HCT116 (cell line): ENCODE data around the gene POPDC2. TPM values are rescaled to one million over a fixed set of nuclear protein-coding genes. Genes with fewer than 3 reads are reported as not detected.

Experiments
- ATAC-seq: fragments of 200-7000 bp; cut with Tn5 transposase; 2 replicates; pipeline ENCODE4 v1.9.1; 2020; ENCODE audit warnings: mild to moderate bottlenecking, moderate library complexity
- BruUV-seq: library from RNA; stranded (reverse); fragments of 400-500 nt; replicated peaks from 2 replicates; lab custom pipeline; 2021; lab: Mats Ljungman, UMichigan
- CTCF ChIA-PET: fragments of 300-600 bp; sonication (Branson Sonifier 250); formaldehyde crosslinking; loops from one replicate; lab custom pipeline; 2021; ENCODE audit warnings: antibody characterized with exemption; lab: Charles Lee
- POLR2A ChIA-PET: fragments of 300-600, 350-600 bp; sonication (Branson Sonifier 250); formaldehyde crosslinking; loops from one replicate; lab custom pipeline; 2021; ENCODE audit warnings: antibody characterized with exemption; lab: Charles Lee
- RAD21 ChIA-PET, 2 experiments: fragments of 300-600 bp; sonication (Branson Sonifier 250); formaldehyde crosslinking; loops; one replicate each; lab custom pipeline; 2023; ENCODE audit warnings: low total read pairs in 2 of 2; ENCODE audit not compliant: uncharacterized antibody in 2 of 2, unreplicated experiment in 2 of 2, low non-redundant PET in 1 of 2; lab: Charles Lee
- DNase-seq: peaks from one replicate; pipeline ENCODE4 v3.0.0-alpha.2; 2010; ENCODE audit warnings: low read depth, low spot score
- H2AFZ ChIP-seq: fragments of 200-600 bp; shearing (Covaris generic), sonication (generic); 2 replicates; pipeline ENCODE4 v1.6.1; 2017; ENCODE audit warnings: low read depth, mixed run types, mixed read lengths, antibody characterized with exemption, low read length; ENCODE audit not compliant: poor library complexity, severe bottlenecking
- H3K27ac ChIP-seq: 2 replicates; pipeline ENCODE4 v1.5.1; 2012; ENCODE audit warnings: low read depth, low read length
- H3K27me3 ChIP-seq: fragments of 200-600 bp; sonication (generic); 2 replicates; pipeline ENCODE4 v1.6.1; 2016; ENCODE audit warnings: mixed run types, low read length, mixed read lengths; ENCODE audit not compliant: insufficient read depth
- H3K36me3 ChIP-seq, 2 experiments: fragments of 200-500 bp in 1 of 2; fragments of 200-600 bp in 1 of 2; sonication (Bioruptor generic) in 1 of 2; sonication (generic) in 1 of 2; 2 replicates each; pipeline versions ENCODE4 v1.5.1 to v1.6.1; 2014 to 2016; ENCODE audit warnings: low read length in 2 of 2, inconsistent platforms in 1 of 2, mixed read lengths in 1 of 2, mixed run types in 1 of 2; ENCODE audit not compliant: insufficient read depth in 2 of 2, control insufficient read depth in 1 of 2
- H3K4me1 ChIP-seq, 2 experiments: fragments of 200-600 bp in 1 of 2; sonication (generic) in 1 of 2; 2 replicates each; pipeline versions ENCODE4 v1.5.1 to v1.6.1; 2012 to 2017; ENCODE audit warnings: low read length in 2 of 2, inconsistent platforms in 1 of 2, mild to moderate bottlenecking in 1 of 2, mixed read lengths in 1 of 2, mixed run types in 1 of 2, moderate library complexity in 1 of 2; ENCODE audit not compliant: insufficient read depth in 2 of 2, control insufficient read depth in 1 of 2
- H3K4me2 ChIP-seq: fragments of 200-600 bp; sonication (generic); 2 replicates; pipeline ENCODE4 v1.6.1; 2017; ENCODE audit warnings: mixed run types, low read length, mixed read lengths
- H3K4me3 ChIP-seq, 2 experiments: fragments of 200-600 bp in 1 of 2; sonication (generic) in 1 of 2; replicated peaks in 1 of 2; 2 replicates each; pipeline ENCODE4 v1.5.1; 2011 to 2016; ENCODE audit warnings: low read length in 2 of 2, control low read depth in 1 of 2, low read depth in 1 of 2, mild to moderate bottlenecking in 1 of 2, mixed read lengths in 1 of 2, mixed run types in 1 of 2
- H3K79me2 ChIP-seq: fragments of 200-600 bp; sonication (generic); 2 replicates; pipeline ENCODE4 v1.6.1; 2017; ENCODE audit warnings: mild to moderate bottlenecking, mixed run types, low read length, moderate library complexity, mixed read lengths; ENCODE audit not compliant: insufficient read depth
- H3K9ac ChIP-seq: fragments of 200-600 bp; sonication (generic); 2 replicates; pipeline ENCODE4 v1.6.1; 2016; ENCODE audit warnings: low read length, mixed read lengths
- H3K9me2 ChIP-seq: fragments of 200-600 bp; sonication (generic), shearing (Covaris generic); 2 replicates; pipeline ENCODE4 v1.6.1; 2017; ENCODE audit warnings: mixed run types, mild to moderate bottlenecking, moderate library complexity; ENCODE audit not compliant: insufficient read depth
- H3K9me3 ChIP-seq, 2 experiments: fragments of 200-500 bp in 1 of 2; fragments of 200-600 bp in 1 of 2; sonication (Bioruptor generic) in 1 of 2; sonication (generic) in 1 of 2; 2 replicates each; pipeline ENCODE4 v1.6.1; 2014 to 2017; ENCODE audit warnings: low read length in 2 of 2, mixed read lengths in 2 of 2, inconsistent platforms in 1 of 2, low read depth in 1 of 2, mild to moderate bottlenecking in 1 of 2, mixed run types in 1 of 2, moderate library complexity in 1 of 2; ENCODE audit not compliant: control insufficient read depth in 1 of 2, insufficient read depth in 1 of 2
- H4K20me1 ChIP-seq: fragments of 200-600 bp; sonication (generic), shearing (Covaris generic); 2 replicates; pipeline ENCODE4 v1.6.1; 2017; ENCODE audit warnings: mixed run types, mild to moderate bottlenecking, moderate library complexity; ENCODE audit not compliant: insufficient read depth
- ATF3 ChIP-seq: IDR thresholded peaks from 2 replicates; pipeline ENCODE4 v1.6.1; 2012
- CBX3 ChIP-seq: IDR thresholded peaks from 2 replicates; pipeline ENCODE4 v1.6.1; 2012; ENCODE audit warnings: low read depth
- ELF1 ChIP-seq: IDR thresholded peaks from 2 replicates; pipeline ENCODE4 v1.6.1; 2012; ENCODE audit warnings: low read depth, borderline replicate concordance
- EZH2phosphoT487 ChIP-seq: fragments of 200-600 bp; IDR thresholded peaks from 2 replicates; pipeline ENCODE4 v1.6.1; 2018; ENCODE audit warnings: antibody characterized with exemption, borderline replicate concordance
- FOSL1 ChIP-seq: IDR thresholded peaks from 2 replicates; pipeline ENCODE4 v1.6.1; 2012; ENCODE audit warnings: low read depth
- JUND ChIP-seq: IDR thresholded peaks from 2 replicates; pipeline ENCODE4 v1.6.1; 2012
- POLR2A ChIP-seq: IDR thresholded peaks from 2 replicates; pipeline ENCODE4 v1.7.0; 2011; ENCODE audit warnings: borderline replicate concordance; ENCODE audit not compliant: insufficient read depth, insufficient read length; ENCODE audit errors: extremely low read depth
- RAD21 ChIP-seq: IDR thresholded peaks from 2 replicates; pipeline ENCODE4 v1.6.1; 2012; ENCODE audit warnings: low read depth, mild to moderate bottlenecking
- SIN3A ChIP-seq: IDR thresholded peaks from 2 replicates; pipeline ENCODE4 v1.6.1; 2012; ENCODE audit warnings: low read depth
- SP1 ChIP-seq: IDR thresholded peaks from 2 replicates; pipeline ENCODE4 v1.6.1; 2012; ENCODE audit warnings: low read depth
- SRF ChIP-seq: IDR thresholded peaks from 2 replicates; pipeline ENCODE4 v1.6.1; 2012; ENCODE audit warnings: low read depth
- ZFX ChIP-seq: fragments of 450-650 bp; IDR thresholded peaks from 2 replicates; pipeline ENCODE4 v1.6.1; 2017
- ZNF274 ChIP-seq: fragments of 200-500 bp; sonication (Bioruptor generic); IDR thresholded peaks from 2 replicates; pipeline ENCODE4 v1.6.1; 2014; ENCODE audit warnings: mild to moderate bottlenecking, low read depth, low read length, inconsistent platforms
- intact Hi-C: fragments of 100-400 bp; cut with micrococcal nuclease; formaldehyde crosslinking; loops from 2 replicates; pipeline ENCODE4 v1.10.0; 2022
- total RNA-seq: library from RNA; stranded (reverse); gene quantifications from one replicate; pipeline ENCODE4 v1.2.1, GENCODE V29; 2021; ENCODE audit not compliant: unreplicated experiment

The POPDC2 gene
- total RNA-seq, 1 experiment from 2014 or later, result 1.6 TPM

GRCh38 chr3:119642746-119643473 is 17.5 kb downstream of the POPDC2 start:
- Histone ChIP-seq H3K36me3 (no peaks in the 10 kb centered on the region), H2AFZ (peak overlapping the region; percentile 3), H3K4me2 (peak overlapping the region; percentile 58), H3K9me2 (no peaks in the 10 kb centered on the region), H3K9me3 (no peaks in the 10 kb centered on the region), H3K27ac (no peak overlapping the region), H3K4me1 (peaks cover 0 to 35% of the 10 kb centered on the region in 2 experiments; a peak in 2 of 4 replicates), H3K4me3 (peak overlapping the region in 1 of 2 experiments; percentile 18; a peak in 1 of 4 replicates), H3K79me2 (no peaks in the 10 kb centered on the region), H3K27me3 (no peaks in the 10 kb centered on the region), H4K20me1 (no peaks in the 10 kb centered on the region), H3K9ac (peak overlapping the region; percentile 10; the same call in 1 of the 2 replicates)
- POLR2A ChIA-PET, result no interaction called here
- ATAC-seq (peak; percentile 45; the same call in 1 of the 2 replicates), DNase-seq (no peak)
- intact Hi-C loops, result no loop called here
- RAD21 ChIA-PET, result no interaction called here
- CTCF ChIA-PET, result interaction anchor here (2.1 kb wide), 1 partner anchor 42 kb away, joined by 5 read pairs; no protein-coding TSS in a partner anchor
- TF ChIP-seq SRF (no peak), FOSL1 (no peak), SIN3A (no peak), EZH2phosphoT487 (no peak), ATF3 (no peak), POLR2A (no peak), ZFX (no peak), CBX3 (no peak)
- BruUV-seq, result no TSS peak

- Histone ChIP-seq H3K4me3 (no peak overlapping the region), H3K36me3 (no peaks in the 10 kb centered on the region), H3K9ac (no peak overlapping the region), H3K9me2 (no peaks in the 10 kb centered on the region), H4K20me1 (no peaks in the 10 kb centered on the region), H3K4me1 (peaks cover 0 to 41% of the 10 kb centered on the region in 2 experiments; a peak in 2 of 4 replicates), H3K27me3 (no peaks in the 10 kb centered on the region), H3K4me2 (no peak overlapping the region), H3K79me2 (no peaks in the 10 kb centered on the region), H2AFZ (no peak overlapping the region), H3K9me3 (no peaks in the 10 kb centered on the region), H3K27ac (no peak overlapping the region)
- BruUV-seq, result no TSS peak
- TF ChIP-seq SRF, result no peak
- TF ChIP-seq ATF3, result no peak
- TF ChIP-seq ZNF274, result no peak
- no peak for TF ChIP-seq RAD21
- no peak for TF ChIP-seq ELF1
- no peak for TF ChIP-seq SP1
- TF ChIP-seq FOSL1, result no peak
- TF ChIP-seq JUND, result no peak
- DNase-seq (no peak), ATAC-seq (no peak)
- RAD21 ChIA-PET, result no interaction called here
- POLR2A ChIA-PET, result no interaction called here
- intact Hi-C loops, result no loop called here
- CTCF ChIA-PET, result no interaction called here
Measured at GRCh38 chr3:119641416-119641815, 19.0 kb downstream of the POPDC2 start.
